ENCODE data around the gene IKZF2. TPM values are rescaled to one million over a fixed set of nuclear protein-coding genes. Genes with fewer than 3 reads are reported as not detected.

Gene IKZF2
- total RNA-seq, 3 donors from 2014 or later = 5.6 to 11.1 (median 8.6) TPM

- TF ChIP-seq CTCF (IDR thresholded peaks at IDR 0.05) = no peak
- ATAC-seq = no peak
Observed at GRCh38 chr2:213101109-213101508, 50.3 kb downstream of the IKZF2 start.

GRCh38 chr2:213098612-213099011 lies 52.8 kb downstream of the IKZF2 start:
- ATAC-seq = no peak
- no peak for DNase-seq
- intact Hi-C loops (cut with DNase I, micrococcal nuclease) = no loop called here
- TF ChIP-seq CTCF (IDR thresholded peaks at IDR 0.05) = no peak
- peaks cover 7% of the 10 kb centered on the region for H3K4me1 ChIP-seq (ENCODE audit: low read depth)
- H3K36me3 ChIP-seq (ENCODE audit: low read depth) = no peaks in the 10 kb centered on the region
- H3K4me3 ChIP-seq = no peak overlapping the region
- no peaks in the 10 kb centered on the region for H3K9me3 ChIP-seq

More at GRCh38 chr2:213101109-213101508, 50.3 kb downstream of the IKZF2 start:
- H3K4me1 ChIP-seq (ENCODE audit: low read depth) = peaks cover 7% of the 10 kb centered on the region
- no peak for DNase-seq
- no peaks in the 10 kb centered on the region for H3K36me3 ChIP-seq (ENCODE audit: low read depth)
- intact Hi-C loops (cut with DNase I, micrococcal nuclease) = no loop called here
- H3K4me3 ChIP-seq = no peak overlapping the region
- H3K9me3 ChIP-seq = no peaks in the 10 kb centered on the region

GRCh38 chr2:213091765-213092164 lies 59.6 kb downstream of the IKZF2 start:
- H3K4me3 ChIP-seq = no peak overlapping the region
- intact Hi-C loops (cut with DNase I, micrococcal nuclease) = no loop called here

GRCh38 chr2:213090772-213091171 lies 60.6 kb downstream of the IKZF2 start:
- H3K36me3 ChIP-seq (ENCODE audit: low read depth) = no peaks in the 10 kb centered on the region
- ATAC-seq (no peak), DNase-seq (no peak)
- no peaks in the 10 kb centered on the region for H3K4me1 ChIP-seq (ENCODE audit: low read depth)
- H3K4me3 ChIP-seq = no peak overlapping the region
- H3K9me3 ChIP-seq = no peaks in the 10 kb centered on the region
- intact Hi-C loops (cut with DNase I, micrococcal nuclease) = no loop called here
- no peak for TF ChIP-seq CTCF (IDR thresholded peaks at IDR 0.05)

More at GRCh38 chr2:213091765-213092164, 59.6 kb downstream of the IKZF2 start:
- ATAC-seq = no peak
- no peak for DNase-seq
- Histone ChIP-seq H3K4me1 (ENCODE audit: low read depth) (no peaks in the 10 kb centered on the region), H3K36me3 (ENCODE audit: low read depth) (no peaks in the 10 kb centered on the region), H3K9me3 (no peaks in the 10 kb centered on the region)
- TF ChIP-seq CTCF (IDR thresholded peaks at IDR 0.05) = no peak

- no peak for DNase-seq
- H3K4me3 ChIP-seq = no peak overlapping the region
- no peaks in the 10 kb centered on the region for H3K4me1 ChIP-seq (ENCODE audit: low read depth)
- H3K36me3 ChIP-seq (ENCODE audit: low read depth) = no peaks in the 10 kb centered on the region
- intact Hi-C loops (cut with DNase I, micrococcal nuclease) = no loop called here
- ATAC-seq = no peak
- no peak for TF ChIP-seq CTCF (IDR thresholded peaks at IDR 0.05)
- H3K9me3 ChIP-seq = no peaks in the 10 kb centered on the region
Observed at GRCh38 chr2:213089438-213089837, 62.0 kb downstream of the IKZF2 start.

GRCh38 chr2:213087040-213087439 lies 64.4 kb downstream of the IKZF2 start:
- Histone ChIP-seq H3K9me3 (no peaks in the 10 kb centered on the region), H3K36me3 (ENCODE audit: low read depth) (no peaks in the 10 kb centered on the region), H3K4me3 (no peak overlapping the region), H3K4me1 (ENCODE audit: low read depth) (peaks cover 4% of the 10 kb centered on the region)
- TF ChIP-seq CTCF (IDR thresholded peaks at IDR 0.05) = no peak
- ATAC-seq (no peak), DNase-seq (no peak)
- intact Hi-C loops (cut with DNase I, micrococcal nuclease) = no loop called here
